Stimulated activated CD4-positive, alpha-beta T cell treated with anti-CD3 and anti-CD28 coated beads, TNF-alpha, amount 100 ng/mL, for 24 hours (primary cell): Measurements from ENCODE around the gene STUM.
"Not testable (repeated sequence)": the region's sequence is repeated elsewhere in the genome, so short reads cannot be mapped to it uniquely, and the experiment has no call there.

Source experiments
- DNase-seq, 3 experiments: peaks; one replicate each; pipeline ENCODE4 v3.0.0-alpha.2; 2020; ENCODE audit warnings: low read depth in 3 of 3

STUM gene

GRCh38 chr1:226603858-226604559 is 55.4 kb downstream of the STUM start:
- DNase-seq: no peak

- DNase-seq: no peak
These were observed 56.2 kb downstream of the STUM start for GRCh38 chr1:226604560-226605317.

- no peak for DNase-seq
These were observed 56.9 kb downstream of the STUM start for GRCh38 chr1:226605318-226605950.

- no peak for DNase-seq
These were observed 58.0 kb downstream of the STUM start for GRCh38 chr1:226606311-226607267.

- DNase-seq: no peak
These were observed 58.7 kb downstream of the STUM start for GRCh38 chr1:226607268-226607660.

GRCh38 chr1:226607821-226608220 is 59.3 kb downstream of the STUM start:
- DNase-seq: no peak

GRCh38 chr1:226608699-226609505 is 60.3 kb downstream of the STUM start:
- DNase-seq: peak; percentile 33 to 67 (median 47)

GRCh38 chr1:226609836-226610455 is 61.4 kb downstream of the STUM start:
- DNase-seq: no peak

- no peak for DNase-seq
These were observed 62.1 kb downstream of the STUM start for GRCh38 chr1:226610671-226611070.

- no peak for DNase-seq
These were observed 62.7 kb downstream of the STUM start for GRCh38 chr1:226611301-226611700.

- DNase-seq: not testable (repeated sequence)
These were observed 63.4 kb downstream of the STUM start for GRCh38 chr1:226611980-226612379.

- DNase-seq: no peak
These were observed 67.3 kb downstream of the STUM start for GRCh38 chr1:226615876-226616275.

GRCh38 chr1:226616636-226617035 is 68.1 kb downstream of the STUM start:
- DNase-seq: no peak

- no peak for DNase-seq
These were observed 68.5 kb downstream of the STUM start for GRCh38 chr1:226617109-226617508.

GRCh38 chr1:226617719-226618118 is 69.2 kb downstream of the STUM start:
- DNase-seq: not testable (repeated sequence)

- no peak for DNase-seq
These were observed 69.8 kb downstream of the STUM start for GRCh38 chr1:226618380-226618779.

- no peak for DNase-seq
These were observed 70.5 kb downstream of the STUM start for GRCh38 chr1:226619031-226619430.

- DNase-seq: no peak
These were observed 73.4 kb downstream of the STUM start for GRCh38 chr1:226622012-226622411.

- DNase-seq: no peak
These were observed 76.0 kb downstream of the STUM start for GRCh38 chr1:226624526-226624925.

GRCh38 chr1:226625326-226625725 is 76.8 kb downstream of the STUM start:
- DNase-seq: no peak
